ENCODE results near the gene FANCC. TPM values are rescaled to one million over a fixed set of nuclear protein-coding genes. Genes with fewer than 3 reads are reported as not detected.

The FANCC gene
- polyA plus RNA-seq, 1 of the 3 experiments (the other 2 are of a cell fraction): 3.5 TPM

DNA sequence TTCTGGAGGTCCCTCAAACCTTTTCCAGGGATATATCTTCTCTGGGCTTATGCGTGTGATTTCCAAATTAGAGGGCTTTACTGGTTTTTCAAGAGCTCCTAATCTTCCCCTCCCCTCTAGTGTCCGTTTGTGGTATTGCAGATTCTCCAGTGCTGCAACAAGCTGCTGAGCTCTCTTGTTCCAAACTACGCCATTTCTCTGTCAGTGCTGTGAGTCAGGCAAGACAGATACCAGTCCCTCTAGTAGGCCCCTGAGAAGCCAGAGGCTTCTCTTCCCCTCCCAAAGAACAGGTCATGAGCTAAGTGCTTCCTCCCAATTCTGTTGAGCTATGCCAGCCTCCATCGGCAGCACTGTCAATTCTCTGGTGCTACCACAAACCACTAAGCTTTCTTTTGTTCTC is 149.5 kb downstream of the FANCC start (continued):
- TF ChIP-seq, protein P1, sequence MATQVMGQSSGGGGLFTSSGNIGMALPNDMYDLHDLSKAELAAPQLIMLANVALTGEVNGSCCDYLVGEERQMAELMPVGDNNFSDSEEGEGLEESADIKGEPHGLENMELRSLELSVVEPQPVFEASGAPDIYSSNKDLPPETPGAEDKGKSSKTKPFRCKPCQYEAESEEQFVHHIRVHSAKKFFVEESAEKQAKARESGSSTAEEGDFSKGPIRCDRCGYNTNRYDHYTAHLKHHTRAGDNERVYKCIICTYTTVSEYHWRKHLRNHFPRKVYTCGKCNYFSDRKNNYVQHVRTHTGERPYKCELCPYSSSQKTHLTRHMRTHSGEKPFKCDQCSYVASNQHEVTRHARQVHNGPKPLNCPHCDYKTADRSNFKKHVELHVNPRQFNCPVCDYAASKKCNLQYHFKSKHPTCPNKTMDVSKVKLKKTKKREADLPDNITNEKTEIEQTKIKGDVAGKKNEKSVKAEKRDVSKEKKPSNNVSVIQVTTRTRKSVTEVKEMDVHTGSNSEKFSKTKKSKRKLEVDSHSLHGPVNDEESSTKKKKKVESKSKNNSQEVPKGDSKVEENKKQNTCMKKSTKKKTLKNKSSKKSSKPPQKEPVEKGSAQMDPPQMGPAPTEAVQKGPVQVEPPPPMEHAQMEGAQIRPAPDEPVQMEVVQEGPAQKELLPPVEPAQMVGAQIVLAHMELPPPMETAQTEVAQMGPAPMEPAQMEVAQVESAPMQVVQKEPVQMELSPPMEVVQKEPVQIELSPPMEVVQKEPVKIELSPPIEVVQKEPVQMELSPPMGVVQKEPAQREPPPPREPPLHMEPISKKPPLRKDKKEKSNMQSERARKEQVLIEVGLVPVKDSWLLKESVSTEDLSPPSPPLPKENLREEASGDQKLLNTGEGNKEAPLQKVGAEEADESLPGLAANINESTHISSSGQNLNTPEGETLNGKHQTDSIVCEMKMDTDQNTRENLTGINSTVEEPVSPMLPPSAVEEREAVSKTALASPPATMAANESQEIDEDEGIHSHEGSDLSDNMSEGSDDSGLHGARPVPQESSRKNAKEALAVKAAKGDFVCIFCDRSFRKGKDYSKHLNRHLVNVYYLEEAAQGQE (IDR thresholded peaks at IDR 0.05; ENCODE audit: low read depth, low read length): no peak
- TF ChIP-seq JUND (IDR thresholded peaks at IDR 0.05): no peak

DNA sequence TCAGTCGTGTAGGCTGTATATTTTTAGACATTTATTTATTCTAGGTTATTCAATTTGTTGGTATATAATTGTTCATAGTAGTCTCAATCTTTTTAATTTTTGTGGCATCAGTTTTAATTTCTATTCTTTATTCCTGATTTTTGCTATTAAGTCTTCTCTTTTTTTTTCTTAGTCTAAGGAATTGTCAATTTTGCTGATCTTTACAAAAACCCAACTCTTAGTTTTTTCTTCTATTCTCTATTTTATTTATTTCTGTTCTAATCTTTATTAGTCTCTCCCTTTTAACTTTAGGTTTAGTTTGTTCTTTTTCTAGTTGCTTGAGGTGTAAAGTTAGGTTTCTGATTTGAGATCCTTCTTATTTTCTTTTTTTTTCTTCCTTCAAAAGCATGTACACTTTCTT is 152.5 kb downstream of the FANCC start:
- no peak for TF ChIP-seq FOSL2 (IDR thresholded peaks at IDR 0.05; ENCODE audit: borderline replicate concordance, low read depth)
- no peak for TF ChIP-seq TAF1 (IDR thresholded peaks at IDR 0.05; ENCODE audit: borderline replicate concordance, low read depth, low read length)
- TF ChIP-seq, protein P2, sequence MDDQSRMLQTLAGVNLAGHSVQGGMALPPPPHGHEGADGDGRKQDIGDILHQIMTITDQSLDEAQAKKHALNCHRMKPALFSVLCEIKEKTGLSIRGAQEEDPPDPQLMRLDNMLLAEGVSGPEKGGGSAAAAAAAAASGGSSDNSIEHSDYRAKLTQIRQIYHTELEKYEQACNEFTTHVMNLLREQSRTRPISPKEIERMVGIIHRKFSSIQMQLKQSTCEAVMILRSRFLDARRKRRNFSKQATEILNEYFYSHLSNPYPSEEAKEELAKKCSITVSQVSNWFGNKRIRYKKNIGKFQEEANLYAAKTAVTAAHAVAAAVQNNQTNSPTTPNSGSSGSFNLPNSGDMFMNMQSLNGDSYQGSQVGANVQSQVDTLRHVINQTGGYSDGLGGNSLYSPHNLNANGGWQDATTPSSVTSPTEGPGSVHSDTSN (IDR thresholded peaks at IDR 0.05): no peak
- no peak for TF ChIP-seq JUND (IDR thresholded peaks at IDR 0.05)
- TF ChIP-seq SMC3 (IDR thresholded peaks at IDR 0.05; ENCODE audit: low read depth, low read length): no peak
- no peak for TF ChIP-seq RCOR1 (IDR thresholded peaks at IDR 0.05; ENCODE audit: low read length)
- TF ChIP-seq, protein P3, sequence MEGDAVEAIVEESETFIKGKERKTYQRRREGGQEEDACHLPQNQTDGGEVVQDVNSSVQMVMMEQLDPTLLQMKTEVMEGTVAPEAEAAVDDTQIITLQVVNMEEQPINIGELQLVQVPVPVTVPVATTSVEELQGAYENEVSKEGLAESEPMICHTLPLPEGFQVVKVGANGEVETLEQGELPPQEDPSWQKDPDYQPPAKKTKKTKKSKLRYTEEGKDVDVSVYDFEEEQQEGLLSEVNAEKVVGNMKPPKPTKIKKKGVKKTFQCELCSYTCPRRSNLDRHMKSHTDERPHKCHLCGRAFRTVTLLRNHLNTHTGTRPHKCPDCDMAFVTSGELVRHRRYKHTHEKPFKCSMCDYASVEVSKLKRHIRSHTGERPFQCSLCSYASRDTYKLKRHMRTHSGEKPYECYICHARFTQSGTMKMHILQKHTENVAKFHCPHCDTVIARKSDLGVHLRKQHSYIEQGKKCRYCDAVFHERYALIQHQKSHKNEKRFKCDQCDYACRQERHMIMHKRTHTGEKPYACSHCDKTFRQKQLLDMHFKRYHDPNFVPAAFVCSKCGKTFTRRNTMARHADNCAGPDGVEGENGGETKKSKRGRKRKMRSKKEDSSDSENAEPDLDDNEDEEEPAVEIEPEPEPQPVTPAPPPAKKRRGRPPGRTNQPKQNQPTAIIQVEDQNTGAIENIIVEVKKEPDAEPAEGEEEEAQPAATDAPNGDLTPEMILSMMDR (IDR thresholded peaks at IDR 0.05): no peak
- no peak for TF ChIP-seq FOXJ3 (CRISPR knock-in tag; IDR thresholded peaks at IDR 0.05)
- no peak for TF ChIP-seq NFIC (IDR thresholded peaks at IDR 0.05; ENCODE audit: borderline replicate concordance)
- TF ChIP-seq RXRA (IDR thresholded peaks at IDR 0.05; ENCODE audit: borderline replicate concordance, low read depth): no peak
- TF ChIP-seq, protein P1 (IDR thresholded peaks at IDR 0.05; ENCODE audit: low read depth, low read length): no peak
- TF ChIP-seq, protein P4, sequence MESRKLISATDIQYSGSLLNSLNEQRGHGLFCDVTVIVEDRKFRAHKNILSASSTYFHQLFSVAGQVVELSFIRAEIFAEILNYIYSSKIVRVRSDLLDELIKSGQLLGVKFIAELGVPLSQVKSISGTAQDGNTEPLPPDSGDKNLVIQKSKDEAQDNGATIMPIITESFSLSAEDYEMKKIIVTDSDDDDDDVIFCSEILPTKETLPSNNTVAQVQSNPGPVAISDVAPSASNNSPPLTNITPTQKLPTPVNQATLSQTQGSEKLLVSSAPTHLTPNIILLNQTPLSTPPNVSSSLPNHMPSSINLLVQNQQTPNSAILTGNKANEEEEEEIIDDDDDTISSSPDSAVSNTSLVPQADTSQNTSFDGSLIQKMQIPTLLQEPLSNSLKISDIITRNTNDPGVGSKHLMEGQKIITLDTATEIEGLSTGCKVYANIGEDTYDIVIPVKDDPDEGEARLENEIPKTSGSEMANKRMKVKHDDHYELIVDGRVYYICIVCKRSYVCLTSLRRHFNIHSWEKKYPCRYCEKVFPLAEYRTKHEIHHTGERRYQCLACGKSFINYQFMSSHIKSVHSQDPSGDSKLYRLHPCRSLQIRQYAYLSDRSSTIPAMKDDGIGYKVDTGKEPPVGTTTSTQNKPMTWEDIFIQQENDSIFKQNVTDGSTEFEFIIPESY (IDR thresholded peaks at IDR 0.05; ENCODE audit: borderline replicate concordance, low read depth): no peak
- no peak for TF ChIP-seq GATA2 (CRISPR knock-in tag; IDR thresholded peaks at IDR 0.05)
- TF ChIP-seq TCF12 (IDR thresholded peaks at IDR 0.05): no peak
- no peak for TF ChIP-seq MEF2A (IDR thresholded peaks at IDR 0.05; ENCODE audit: borderline replicate concordance, low read depth)
- Histone ChIP-seq H3K27me3 (ENCODE audit: insufficient read depth) (no peaks in the 10 kb centered on the region), H3K4me1 (ENCODE audit: control insufficient read depth in 1 of 2, insufficient read depth in 2 of 2, low read depth in 1 of 2, low read length in 1 of 2) (peaks cover 5% of the 10 kb centered on the region in 2 experiments; a peak in 2 of 4 replicates), H3K4me2 (no peak overlapping the region), H3K9ac (no peak overlapping the region), H4K20me1 (ENCODE audit: insufficient read depth) (no peaks in the 10 kb centered on the region), H2AFZ (ENCODE audit: low read depth) (no peak overlapping the region), H3K9me3 (peaks cover 4% of the 10 kb centered on the region; the same call in 1 of the 2 replicates), H3K79me2 (ENCODE audit: insufficient read depth) (no peaks in the 10 kb centered on the region), H3K4me3 (ENCODE audit: low read depth in 2 of 2, low read length in 1 of 2) (no peak overlapping the region), H3F3A (replicated peaks; ENCODE audit: insufficient read depth) (no peaks in the 10 kb centered on the region), H3K36me3 (replicated peaks in 1 of 2; ENCODE audit: control insufficient read depth in 1 of 2, insufficient read depth in 2 of 2, low read length in 1 of 2) (peaks cover 2 to 25% of the 10 kb centered on the region in 2 experiments), H3K9me2 (no peaks in the 10 kb centered on the region), H3K27ac (ENCODE audit: low read depth in 2 of 2, low read length in 1 of 2) (no peak overlapping the region)
- DNase-seq: no peak
- 94% methylated on average over 1 of the region's 1 CpG for WGBS (ENCODE audit: low lambda C conversion rate)
- POLR2A ChIA-PET: no interaction called here
- CTCF ChIA-PET: no interaction called here
